Skeletal muscle tissue (tissue), 4 donors: ENCODE data around the gene C11orf21. TPM values are rescaled to one million over a fixed set of nuclear protein-coding genes. Genes with fewer than 3 reads are reported as not detected.

ENCODE experiments used
- H3K27ac ChIP-seq: one replicate; pipeline ENCODE4 v1.7.0; 2013; ENCODE audit warnings: mild to moderate bottlenecking, low read depth, low read length, inconsistent platforms
- H3K27me3 ChIP-seq, 3 donors: one replicate each; pipeline ENCODE4 v1.7.0; 2013; ENCODE audit warnings: low read length in 3 of 3; ENCODE audit not compliant: control insufficient read depth in 3 of 3, insufficient read depth in 3 of 3
- H3K36me3 ChIP-seq, 3 donors: one replicate each; pipeline ENCODE4 v1.7.0; 2013; ENCODE audit warnings: low read length in 3 of 3; ENCODE audit not compliant: control insufficient read depth in 3 of 3, insufficient read depth in 3 of 3
- H3K4me1 ChIP-seq, 3 donors: one replicate each; pipeline ENCODE4 v1.7.0; 2013; ENCODE audit warnings: low read length in 3 of 3, mild to moderate bottlenecking in 3 of 3; ENCODE audit not compliant: control insufficient read depth in 3 of 3, insufficient read depth in 3 of 3
- H3K4me3 ChIP-seq, 3 donors: one replicate each; pipeline ENCODE4 v1.7.0; 2013; ENCODE audit warnings: low read length in 3 of 3
- H3K9ac ChIP-seq, 3 donors: one replicate each; pipeline ENCODE4 v1.7.0; 2013; ENCODE audit warnings: low read length in 3 of 3, mild to moderate bottlenecking in 3 of 3, moderate library complexity in 2 of 3, low read depth in 1 of 3
- H3K9me3 ChIP-seq, 3 donors: one replicate each; pipeline ENCODE4 v1.7.0; 2013; ENCODE audit warnings: low read length in 3 of 3; ENCODE audit not compliant: control insufficient read depth in 3 of 3
- total RNA-seq: library from RNA; depleted of rRNA; stranded (reverse); fragments of >200 nt; gene quantifications from one replicate; pipeline ENCODE4 v1.2.3, GENCODE V29; 2014
- donor health status: Osteomylitis.

The C11orf21 gene
- total RNA-seq, 1 donor from 2014 or later = 1.6 TPM

DNA sequence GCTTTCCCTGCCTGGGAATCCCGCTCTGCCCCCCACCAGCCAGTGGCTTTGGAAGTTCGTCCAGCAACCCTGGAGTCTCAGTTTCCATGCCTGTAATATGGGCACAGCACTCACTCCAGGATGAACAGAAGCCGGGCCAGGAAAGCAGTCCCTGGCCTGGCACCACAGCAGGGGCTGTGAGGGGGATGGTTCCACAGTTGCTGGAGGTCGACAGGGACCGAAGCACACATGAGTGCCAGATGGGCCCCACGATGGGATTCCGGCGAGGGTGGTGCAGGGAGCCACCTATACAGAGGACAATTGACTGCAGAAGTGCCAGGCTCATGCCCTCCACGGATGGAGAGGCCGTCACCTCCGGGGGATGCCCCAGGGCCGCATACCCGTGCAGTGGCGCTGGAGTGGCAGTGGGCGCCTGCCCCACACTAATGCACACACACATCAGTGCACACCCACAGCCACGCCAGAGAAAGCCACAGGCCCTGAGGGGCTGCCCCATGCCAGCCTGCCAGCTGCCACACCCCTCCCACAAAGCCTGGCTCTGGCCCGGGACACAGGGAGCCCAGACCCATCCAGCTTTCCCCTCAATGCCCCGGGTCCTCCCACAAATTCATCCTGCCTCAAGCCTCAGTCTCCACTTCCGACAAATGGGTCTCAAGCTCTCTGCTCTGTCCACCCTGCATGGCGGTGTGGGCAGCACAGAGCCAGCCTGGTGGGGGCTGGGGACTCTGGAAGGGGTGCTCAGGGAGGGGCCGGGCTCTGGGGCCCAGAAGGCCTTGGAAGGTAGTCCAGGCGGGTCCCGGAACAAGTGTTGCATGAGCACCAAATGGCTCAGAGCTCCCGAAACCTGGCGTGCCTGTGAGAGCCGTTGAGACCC lies 41.0 kb downstream of the C11orf21 start:
- Histone ChIP-seq H3K4me3 (no peak overlapping the region), H3K27me3 (peaks cover 27 to 44% (median 32%) of the 10 kb centered on the region in 3 donors), H3K9ac (no peak overlapping the region), H3K4me1 (no peaks in the 10 kb centered on the region), H3K27ac (no peak overlapping the region), H3K9me3 (peaks cover 0 to 3% (median 0%) of the 10 kb centered on the region in 3 donors), H3K36me3 (no peaks in the 10 kb centered on the region)

DNA sequence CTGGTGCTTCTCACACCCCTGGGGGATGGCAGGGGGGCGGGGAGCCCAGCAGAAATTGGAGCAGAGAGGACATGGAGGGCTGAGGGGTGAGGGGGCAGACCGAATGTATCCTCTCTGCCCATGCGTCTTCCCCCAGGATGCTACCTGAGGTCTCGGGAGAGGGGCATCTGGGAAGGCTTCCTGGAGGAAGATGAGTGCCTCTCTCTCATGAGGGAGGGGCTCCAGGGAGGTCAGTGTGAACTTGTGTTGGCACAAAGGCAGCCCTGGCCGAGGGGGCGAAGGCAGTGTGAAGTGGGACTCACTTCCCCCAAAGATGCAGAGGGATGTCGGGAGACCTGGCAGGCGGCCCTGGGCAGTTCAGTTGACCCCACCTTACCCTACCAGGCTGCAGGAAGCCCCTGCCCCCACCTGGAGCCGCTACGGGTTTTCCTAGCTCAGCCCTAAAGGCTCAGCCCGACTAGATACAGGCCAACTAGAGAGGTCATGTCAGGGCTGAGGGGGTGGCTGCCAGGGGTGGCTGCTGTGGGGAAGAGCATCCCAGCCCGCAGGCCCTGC lies 41.7 kb downstream of the C11orf21 start:
- Histone ChIP-seq H3K27ac (no peak overlapping the region), H3K9ac (no peak overlapping the region), H3K4me3 (no peak overlapping the region), H3K4me1 (no peaks in the 10 kb centered on the region), H3K9me3 (peaks cover 0 to 3% (median 0%) of the 10 kb centered on the region in 3 donors), H3K36me3 (no peaks in the 10 kb centered on the region), H3K27me3 (peaks cover 27 to 38% (median 32%) of the 10 kb centered on the region in 3 donors)

DNA sequence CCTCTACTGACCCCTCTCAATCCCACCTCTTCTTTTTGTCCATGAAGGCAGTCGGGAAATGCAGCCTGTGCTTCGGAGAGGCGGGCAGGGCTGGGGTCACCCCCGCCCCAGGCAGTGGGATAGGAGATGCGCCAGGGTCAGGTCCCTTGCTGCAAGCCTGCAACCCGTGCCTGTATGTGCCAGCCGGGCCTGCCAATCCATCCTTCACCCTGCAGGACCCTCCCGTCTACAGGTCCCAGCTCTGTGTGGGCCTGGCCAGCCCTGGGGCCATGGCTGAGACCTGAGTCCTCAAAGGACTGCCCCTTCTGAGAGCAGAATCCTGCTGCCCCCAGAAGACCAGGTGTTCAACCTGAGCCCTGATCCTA lies 42.3 kb downstream of the C11orf21 start:
- Histone ChIP-seq H3K27me3 (peaks cover 22 to 38% (median 30%) of the 10 kb centered on the region in 3 donors), H3K9me3 (peaks cover 0 to 3% (median 0%) of the 10 kb centered on the region in 3 donors), H3K4me1 (no peaks in the 10 kb centered on the region), H3K36me3 (no peaks in the 10 kb centered on the region), H3K9ac (no peak overlapping the region), H3K4me3 (no peak overlapping the region), H3K27ac (no peak overlapping the region)

DNA sequence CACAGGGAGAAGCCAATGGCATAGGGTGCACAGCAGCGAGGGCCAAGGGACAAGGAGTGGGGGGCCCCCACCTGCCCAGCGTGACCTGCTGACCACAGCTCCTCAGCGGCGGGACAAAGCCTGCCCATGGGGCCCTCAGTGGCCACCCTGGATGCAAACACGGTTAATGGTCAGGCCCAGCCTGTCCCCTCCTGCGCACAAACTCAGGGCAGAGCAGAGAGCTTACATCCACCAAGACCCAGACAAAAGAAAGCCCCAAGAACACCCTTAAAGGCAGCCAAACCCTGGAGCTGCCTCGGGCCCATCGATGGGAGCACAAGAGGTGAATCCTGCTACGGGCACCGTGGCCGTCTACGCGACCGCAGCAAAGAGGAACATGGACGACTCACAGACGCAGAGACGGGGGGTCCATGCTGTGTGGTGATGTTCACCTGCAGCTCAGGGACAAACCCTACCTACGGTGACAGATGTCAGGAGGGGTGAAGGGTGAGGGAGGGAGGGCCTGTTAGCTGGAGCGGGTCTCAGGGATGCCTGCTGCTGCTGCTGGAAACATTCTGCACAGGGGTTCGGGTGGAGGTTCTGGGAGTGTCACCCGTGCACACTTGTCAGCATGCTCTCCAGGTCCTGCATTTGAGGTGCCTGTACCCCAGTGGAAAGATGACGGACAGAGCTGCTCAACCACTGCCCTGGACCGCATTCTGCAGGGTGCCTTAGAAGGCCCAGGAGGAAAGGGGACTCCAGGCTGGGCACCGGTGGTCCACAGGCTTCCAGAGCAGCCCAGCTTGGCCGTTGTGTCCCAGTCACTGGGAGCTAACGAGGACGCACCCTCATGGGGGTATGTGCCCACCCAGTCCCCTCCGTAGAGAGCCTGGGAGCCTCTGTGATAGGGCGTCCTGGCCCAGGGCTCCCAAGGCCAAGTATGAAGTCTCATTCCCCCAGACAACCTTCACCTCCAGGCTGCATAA lies 42.9 kb downstream of the C11orf21 start:
- no peak overlapping the region for H3K9ac ChIP-seq
- H3K9me3 ChIP-seq = peaks cover 0 to 3% (median 0%) of the 10 kb centered on the region in 3 donors
- H3K27ac ChIP-seq = no peak overlapping the region
- H3K4me3 ChIP-seq = no peak overlapping the region
- no peaks in the 10 kb centered on the region for H3K36me3 ChIP-seq
- no peaks in the 10 kb centered on the region for H3K4me1 ChIP-seq
- H3K27me3 ChIP-seq = peaks cover 21 to 38% (median 29%) of the 10 kb centered on the region in 3 donors

DNA sequence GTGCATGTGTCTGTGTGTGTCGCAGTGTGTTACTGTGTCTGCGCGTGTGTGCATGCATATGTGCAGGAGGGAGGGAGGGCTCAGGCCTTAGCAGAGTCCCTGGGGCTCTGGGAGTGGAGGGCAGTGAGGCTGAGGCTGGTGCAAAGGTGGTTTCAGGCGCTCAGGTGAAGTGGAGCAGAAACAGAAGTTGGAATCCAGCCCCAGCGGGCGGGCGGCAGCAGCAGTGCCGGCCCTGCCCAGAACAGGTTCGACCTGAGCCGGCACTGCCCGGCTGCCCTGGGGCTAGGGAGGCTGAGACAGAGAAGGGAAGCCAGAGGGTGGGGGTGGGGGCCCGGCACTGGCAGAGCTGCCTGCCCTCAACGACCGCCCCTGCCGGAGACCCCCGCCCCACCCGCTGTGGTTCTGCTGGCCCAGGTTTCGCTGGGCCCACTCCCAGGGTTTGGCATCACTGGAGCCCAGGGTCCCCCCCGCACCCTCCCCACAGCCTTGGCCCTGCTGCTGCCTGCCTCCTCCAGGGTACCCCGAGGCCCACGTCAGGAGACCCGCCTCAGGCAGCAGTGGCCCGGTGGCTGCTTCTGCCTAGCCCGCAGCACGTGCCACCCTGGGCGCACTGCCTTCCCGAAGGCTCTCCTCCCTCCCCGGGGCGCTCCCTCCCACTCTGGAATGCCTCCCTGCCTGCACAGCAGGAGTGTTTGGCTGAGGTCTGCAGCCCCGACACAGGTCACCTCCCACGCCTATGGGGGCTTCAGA lies 44.6 kb downstream of the C11orf21 start:
- H3K27ac ChIP-seq = no peak overlapping the region
- no peaks in the 10 kb centered on the region for H3K4me1 ChIP-seq

DNA sequence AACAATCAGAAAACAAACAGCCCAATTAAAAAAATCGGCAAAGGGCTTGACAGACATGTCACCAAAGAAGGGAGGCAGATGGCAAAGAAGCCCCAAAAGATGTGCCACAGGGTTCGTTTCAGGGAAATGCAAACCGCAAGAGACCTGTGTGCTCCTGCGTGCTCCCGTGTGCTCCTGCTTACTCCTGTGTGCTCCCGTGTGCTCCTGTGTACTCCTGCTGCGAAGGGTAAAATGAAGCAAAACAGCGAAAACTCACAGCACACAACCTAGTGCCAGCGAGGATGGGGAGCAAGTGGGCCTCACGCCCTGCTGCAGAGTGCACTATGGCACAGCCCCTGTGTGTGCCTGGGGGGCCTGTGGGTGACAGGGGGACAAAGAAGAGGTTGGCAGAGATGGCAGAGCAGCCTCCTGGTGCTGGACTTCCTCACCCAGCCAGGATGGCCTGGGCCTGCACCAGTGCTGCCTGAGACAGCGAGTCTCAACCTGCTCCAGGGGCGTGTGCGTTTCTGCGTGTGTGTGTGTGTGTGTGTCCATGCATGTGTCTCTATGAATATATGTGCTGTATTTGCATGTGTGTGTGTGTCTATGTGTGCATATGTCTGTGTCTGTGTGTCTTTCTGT lies 45.3 kb downstream of the C11orf21 start:
- Histone ChIP-seq H3K36me3 (no peaks in the 10 kb centered on the region), H3K4me3 (no peak overlapping the region), H3K27me3 (peaks cover 14 to 26% (median 24%) of the 10 kb centered on the region in 3 donors), H3K9me3 (peaks cover 0 to 3% (median 0%) of the 10 kb centered on the region in 3 donors), H3K27ac (no peak overlapping the region), H3K4me1 (no peaks in the 10 kb centered on the region), H3K9ac (no peak overlapping the region)

More for the DNA sequence above, 44.6 kb downstream of the C11orf21 start:
- Histone ChIP-seq H3K4me3 (no peak overlapping the region), H3K9ac (no peak overlapping the region), H3K9me3 (peaks cover 0 to 3% (median 0%) of the 10 kb centered on the region in 3 donors), H3K27me3 (peaks cover 21 to 33% (median 29%) of the 10 kb centered on the region in 3 donors), H3K36me3 (no peaks in the 10 kb centered on the region)

DNA sequence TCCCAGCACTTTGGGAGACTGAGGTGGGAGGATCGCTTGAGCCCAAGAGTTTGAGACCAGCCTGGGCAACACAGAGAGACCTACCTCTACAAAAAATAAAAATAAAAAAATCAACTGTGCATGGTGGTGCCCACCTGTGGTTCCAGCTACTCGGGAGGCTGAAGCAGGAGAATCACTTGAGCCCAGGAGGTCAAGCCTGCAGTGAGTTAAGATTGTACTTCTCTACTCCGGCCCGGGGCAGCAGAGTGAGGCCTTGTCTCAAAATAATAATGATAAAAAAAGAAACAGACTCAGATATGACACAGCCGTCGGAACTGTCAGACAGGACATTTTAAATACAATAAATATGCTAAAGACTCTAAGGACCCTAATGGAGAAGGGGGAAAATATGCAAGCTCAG lies 49.7 kb downstream of the C11orf21 start:
- H3K9ac ChIP-seq = no peak overlapping the region
- H3K9me3 ChIP-seq = peaks cover 0 to 3% (median 0%) of the 10 kb centered on the region in 3 donors
- no peak overlapping the region for H3K4me3 ChIP-seq
- H3K27me3 ChIP-seq = peaks cover 6 to 8% (median 6%) of the 10 kb centered on the region in 3 donors
- H3K4me1 ChIP-seq = no peaks in the 10 kb centered on the region
- no peak overlapping the region for H3K27ac ChIP-seq
- H3K36me3 ChIP-seq = no peaks in the 10 kb centered on the region

DNA sequence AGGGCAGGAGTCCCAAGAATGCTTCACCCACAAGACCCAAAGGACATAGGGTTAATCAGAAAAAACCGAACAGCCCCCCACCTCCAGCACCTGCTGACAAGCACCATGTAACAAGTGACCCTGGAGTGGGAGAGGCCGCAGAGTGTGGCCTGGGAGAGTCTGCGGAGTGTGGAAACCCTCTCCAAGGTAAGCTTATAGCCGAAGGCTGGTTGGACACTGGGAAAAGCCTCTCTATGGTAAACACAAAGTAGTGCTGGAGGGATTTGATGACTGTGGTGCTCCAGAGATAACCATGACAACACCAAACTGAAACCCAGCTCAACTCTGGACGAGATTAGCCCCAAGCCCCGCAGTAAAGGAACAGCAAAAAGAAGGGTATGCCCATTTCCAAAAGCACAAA lies 50.6 kb downstream of the C11orf21 start:
- Histone ChIP-seq H3K9me3 (no peaks in the 10 kb centered on the region), H3K4me1 (no peaks in the 10 kb centered on the region), H3K27me3 (peaks cover 6 to 10% (median 6%) of the 10 kb centered on the region in 3 donors), H3K9ac (no peak overlapping the region), H3K4me3 (no peak overlapping the region), H3K36me3 (no peaks in the 10 kb centered on the region), H3K27ac (no peak overlapping the region)

DNA sequence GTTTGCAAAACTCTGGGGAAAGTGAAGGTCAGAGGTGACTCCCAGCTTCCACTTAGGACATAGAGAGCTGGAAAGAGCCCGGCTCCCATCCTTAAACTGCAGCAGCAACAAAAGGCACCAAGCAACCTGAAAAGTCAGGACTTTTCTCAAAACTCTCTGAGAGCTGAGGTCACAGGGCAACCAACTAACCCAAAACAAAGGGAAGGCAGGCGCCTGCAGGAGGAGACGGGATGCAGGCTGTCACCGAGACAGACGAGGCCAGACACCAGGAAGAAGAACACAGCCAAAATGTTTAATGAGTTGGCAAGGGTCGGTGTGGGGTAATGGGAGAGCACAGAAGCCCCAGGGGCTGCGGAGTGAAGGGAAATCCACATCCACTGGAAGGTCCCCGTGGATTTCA lies 51.2 kb downstream of the C11orf21 start:
- H3K9me3 ChIP-seq = no peaks in the 10 kb centered on the region
- H3K27ac ChIP-seq = no peak overlapping the region
- no peak overlapping the region for H3K4me3 ChIP-seq
- peaks cover 6 to 10% (median 6%) of the 10 kb centered on the region in 3 donors for H3K27me3 ChIP-seq
- no peak overlapping the region for H3K9ac ChIP-seq
- H3K36me3 ChIP-seq = no peaks in the 10 kb centered on the region
- H3K4me1 ChIP-seq = no peaks in the 10 kb centered on the region
